ENCODE data around the gene PTP4A1. TPM values are rescaled to one million over a fixed set of nuclear protein-coding genes. Genes with fewer than 3 reads are reported as not detected.

PTP4A1 gene
- total and polyA plus RNA-seq, 2 of the 4 experiments (the other 2 are of a cell fraction), result 31.2 to 53.1 TPM

GRCh38 chr6:63572747-63573075 is 431 bp downstream of the PTP4A1 start (continued):
- TF ChIP-seq ELK1 (IDR thresholded peaks at IDR 0.05; ENCODE audit: borderline replicate concordance, low read depth, low read length) (no peak), CEBPB (IDR thresholded peaks at IDR 0.05; ENCODE audit: low read depth, low read length) (no peak), BHLHE40 (IDR thresholded peaks at IDR 0.05; ENCODE audit: low read depth, low read length) (no peak)
